GM19023 (cell line): Measurements from ENCODE around the gene RITA1.
A peak's percentile ranks its signal among the peaks of the same experiment; 100 is the strongest.

ENCODE experiments used
- ATAC-seq: cut with Tn5 transposase; IDR thresholded peaks from one replicate; pipeline ENCODE4 v1.9.1; 2021; ENCODE audit warnings: mild to moderate bottlenecking, moderate library complexity; ENCODE audit not compliant: unreplicated experiment

The RITA1 gene

GRCh38 chr12:113173081-113173698 lies 12.3 kb upstream of the RITA1 start:
- ATAC-seq = peak; percentile 73

- no peak for ATAC-seq
These were observed 10.8 kb upstream of the RITA1 start for GRCh38 chr12:113174461-113175384.

GRCh38 chr12:113179023-113179422 lies 6.5 kb upstream of the RITA1 start:
- no peak for ATAC-seq

- ATAC-seq = no peak
These were observed 5.2 kb upstream of the RITA1 start for GRCh38 chr12:113180333-113180732.

GRCh38 chr12:113181975-113182374 lies 3.5 kb upstream of the RITA1 start:
- no peak for ATAC-seq

- ATAC-seq = no peak
These were observed 2.4 kb upstream of the RITA1 start for GRCh38 chr12:113183030-113183589.

- peak; percentile 55 for ATAC-seq
These were observed 1.2 kb upstream of the RITA1 start for GRCh38 chr12:113184098-113184899.

- ATAC-seq = peak; percentile 83
These were observed 681 bp upstream of the RITA1 start for GRCh38 chr12:113184900-113185179.

GRCh38 chr12:113186033-113186365 lies 478 bp downstream of the RITA1 start:
- no peak for ATAC-seq

- no peak for ATAC-seq
These were observed 1.3 kb downstream of the RITA1 start for GRCh38 chr12:113186666-113187325.

- no peak for ATAC-seq
These were observed 3.8 kb downstream of the RITA1 start for GRCh38 chr12:113189361-113189760.

GRCh38 chr12:113190761-113191160 lies 5.2 kb downstream of the RITA1 start:
- ATAC-seq = no peak

GRCh38 chr12:113191227-113191626 lies 5.7 kb downstream of the RITA1 start:
- no peak for ATAC-seq

- ATAC-seq = no peak
These were observed 9.5 kb downstream of the RITA1 start for GRCh38 chr12:113194971-113195391.

GRCh38 chr12:113195598-113195997 lies 10.1 kb downstream of the RITA1 start:
- no peak for ATAC-seq

GRCh38 chr12:113196582-113196981 lies 11.1 kb downstream of the RITA1 start:
- no peak for ATAC-seq

- peak; percentile 73 for ATAC-seq
These were observed 11.5 kb downstream of the RITA1 start for GRCh38 chr12:113196990-113197389.

- no peak for ATAC-seq
These were observed 12.1 kb downstream of the RITA1 start for GRCh38 chr12:113197518-113198077.

- no peak for ATAC-seq
These were observed 12.8 kb downstream of the RITA1 start for GRCh38 chr12:113198296-113198695.

GRCh38 chr12:113200021-113200797 lies 14.7 kb downstream of the RITA1 start:
- no peak for ATAC-seq
